Measurements from ENCODE around the gene CX3CL1. TPM values are rescaled to one million over a fixed set of nuclear protein-coding genes. Genes with fewer than 3 reads are reported as not detected.

CX3CL1 gene
- total and polyA plus RNA-seq, 2 donors (not counting 3 experiments of a cell fraction or from before 2014, with no cell fraction given): 2.0 to 2.3 TPM

- Histone ChIP-seq H3K4me3 (replicated peaks in 1 of 3; ENCODE audit: insufficient read depth in 1 of 3, low read depth in 1 of 3, low read length in 3 of 3) (no peak within 1 kb of the TSS), H4K20me1 (replicated peaks; ENCODE audit: control insufficient read depth, extremely low read depth, insufficient read depth, low read length) (no peaks in the 10 kb centered on the region), H3K4me2 (ENCODE audit: insufficient read depth, low read length) (no peak within 1 kb of the TSS), H3K9ac (replicated peaks; ENCODE audit: extremely low read depth, insufficient read depth, low read length) (no peak within 1 kb of the TSS), H3K79me2 (ENCODE audit: control insufficient read depth, insufficient read depth, low read length) (no peaks in the 10 kb centered on the region), H2AFZ (ENCODE audit: low read depth, low read length) (no peak within 1 kb of the TSS), H3K27me3 (ENCODE audit: control insufficient read depth in 2 of 2, insufficient read depth in 2 of 2, low read length in 2 of 2) (peaks cover 0 to 3% of the 10 kb centered on the region in 2 experiments), H3K27ac (ENCODE audit: insufficient read depth, low read depth, low read length) (no peak within 1 kb of the TSS), H3K36me3 (ENCODE audit: control insufficient read depth in 2 of 2, extremely low read depth in 1 of 2, insufficient read depth in 2 of 2, low read length in 2 of 2) (no peaks in the 10 kb centered on the region), H3K9me3 (replicated peaks; ENCODE audit: control insufficient read depth, insufficient read depth, low read length) (no peaks in the 10 kb centered on the region), H3K4me1 (ENCODE audit: control insufficient read depth, extremely low read depth, insufficient read depth, low read length) (peaks cover 5% of the 10 kb centered on the region), H3K9me1 (replicated peaks; ENCODE audit: control insufficient read depth, extremely low read depth, insufficient read depth, low read length) (no peaks in the 10 kb centered on the region)
- ChIA-PET POLR2A (no interaction called here), CTCF (interaction anchor here (1.4 to 1.8 kb wide), 3 partner anchors 9 to 86 kb away, joined by 3 to 17 read pairs (median 5); no protein-coding TSS in a partner anchor)
- intact Hi-C loops (cut with micrococcal nuclease): no loop called here
- TF ChIP-seq FOS (IDR thresholded peaks at IDR 0.05; ENCODE audit: borderline replicate concordance, insufficient read depth, low read length): no peak
- TF ChIP-seq, protein P1, sequence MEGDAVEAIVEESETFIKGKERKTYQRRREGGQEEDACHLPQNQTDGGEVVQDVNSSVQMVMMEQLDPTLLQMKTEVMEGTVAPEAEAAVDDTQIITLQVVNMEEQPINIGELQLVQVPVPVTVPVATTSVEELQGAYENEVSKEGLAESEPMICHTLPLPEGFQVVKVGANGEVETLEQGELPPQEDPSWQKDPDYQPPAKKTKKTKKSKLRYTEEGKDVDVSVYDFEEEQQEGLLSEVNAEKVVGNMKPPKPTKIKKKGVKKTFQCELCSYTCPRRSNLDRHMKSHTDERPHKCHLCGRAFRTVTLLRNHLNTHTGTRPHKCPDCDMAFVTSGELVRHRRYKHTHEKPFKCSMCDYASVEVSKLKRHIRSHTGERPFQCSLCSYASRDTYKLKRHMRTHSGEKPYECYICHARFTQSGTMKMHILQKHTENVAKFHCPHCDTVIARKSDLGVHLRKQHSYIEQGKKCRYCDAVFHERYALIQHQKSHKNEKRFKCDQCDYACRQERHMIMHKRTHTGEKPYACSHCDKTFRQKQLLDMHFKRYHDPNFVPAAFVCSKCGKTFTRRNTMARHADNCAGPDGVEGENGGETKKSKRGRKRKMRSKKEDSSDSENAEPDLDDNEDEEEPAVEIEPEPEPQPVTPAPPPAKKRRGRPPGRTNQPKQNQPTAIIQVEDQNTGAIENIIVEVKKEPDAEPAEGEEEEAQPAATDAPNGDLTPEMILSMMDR (IDR thresholded peaks at IDR 0.05; ENCODE audit: extremely low read depth in 1 of 2, insufficient read depth in 1 of 2, low read depth in 1 of 2, low read length in 2 of 2): no peak
- no peak for TF ChIP-seq GATA2 (IDR thresholded peaks at IDR 0.05; ENCODE audit: insufficient read depth, insufficient read length, low read depth, low read length)
- TF ChIP-seq JUN (IDR thresholded peaks at IDR 0.05; ENCODE audit: borderline replicate concordance, insufficient read depth, insufficient read length, low read depth): no peak
- TF ChIP-seq MYC (IDR thresholded peaks at IDR 0.05; ENCODE audit: low read depth, low read length): no peak
- no peak for TF ChIP-seq POLR2A (IDR thresholded peaks at IDR 0.05; ENCODE audit: low read depth, low read length)
- no peak for TF ChIP-seq POLR2AphosphoS5 (IDR thresholded peaks at IDR 0.05; ENCODE audit: insufficient read depth, low read depth, low read length)
- no peak for TF ChIP-seq EZH2 (IDR thresholded peaks at IDR 0.05; ENCODE audit: borderline replicate concordance, low read depth, low read length, severe bottlenecking)
- DNase-seq (ENCODE audit: low read depth, low spot score): no peak
- no TSS peak for BruUV-seq (replicated peaks)
- dilution Hi-C loops (cut with MboI; ENCODE audit: extremely low pct_ligation_motif_present, low sequenced_read_pairs): loop anchor here (25.0 kb wide), 1 partner anchor 92 kb away; no protein-coding TSS in a partner anchor
- FAIRE-seq: no peak
These were observed 31.9 kb downstream of the CX3CL1 start, which contains the start of gene CCL17 for GRCh38 chr16:57403965-57404817. TSS of gene CCL17 (plus strand) at chr16:57404767. CDS start at chr16:57413933, 9,166 bp downstream.

Data from endothelial cell of umbilical vein (primary cell).